Measurements from ENCODE around the gene ATP10A. TPM values are rescaled to one million over a fixed set of nuclear protein-coding genes. Genes with fewer than 3 reads are reported as not detected.
"Not testable (repeated sequence)": the region's sequence is repeated elsewhere in the genome, so short reads cannot be mapped to it uniquely, and the experiment has no call there.

ATP10A gene
- total RNA-seq, 2 donors from 2014 or later, result 15.5 to 15.8 TPM

GRCh38 chr15:25763954-25764353, 99.2 kb downstream of the ATP10A start:
- no peaks in the 10 kb centered on the region for H3K9me3 Mint-ChIP-seq
- peaks cover 9% of the 10 kb centered on the region for H3K4me1 Mint-ChIP-seq
- no peaks in the 10 kb centered on the region for H3K27me3 Mint-ChIP-seq
- H3K27ac Mint-ChIP-seq, result no peak overlapping the region
- ATAC-seq (replicated peaks), result no peak
- H3K36me3 Mint-ChIP-seq (ENCODE audit: low read depth), result peaks cover 35% of the 10 kb centered on the region
- H3K4me3 Mint-ChIP-seq, result no peak overlapping the region

- Mint-ChIP-seq H3K36me3 (ENCODE audit: low read depth) (peaks cover 39% of the 10 kb centered on the region), H3K9me3 (no peaks in the 10 kb centered on the region), H3K27ac (no peak overlapping the region), H3K27me3 (no peaks in the 10 kb centered on the region), H3K4me3 (no peak overlapping the region), H3K4me1 (peaks cover 9% of the 10 kb centered on the region)
- ATAC-seq (replicated peaks), result no peak
These were observed 99.8 kb downstream of the ATP10A start for GRCh38 chr15:25763331-25763751.

DNA sequence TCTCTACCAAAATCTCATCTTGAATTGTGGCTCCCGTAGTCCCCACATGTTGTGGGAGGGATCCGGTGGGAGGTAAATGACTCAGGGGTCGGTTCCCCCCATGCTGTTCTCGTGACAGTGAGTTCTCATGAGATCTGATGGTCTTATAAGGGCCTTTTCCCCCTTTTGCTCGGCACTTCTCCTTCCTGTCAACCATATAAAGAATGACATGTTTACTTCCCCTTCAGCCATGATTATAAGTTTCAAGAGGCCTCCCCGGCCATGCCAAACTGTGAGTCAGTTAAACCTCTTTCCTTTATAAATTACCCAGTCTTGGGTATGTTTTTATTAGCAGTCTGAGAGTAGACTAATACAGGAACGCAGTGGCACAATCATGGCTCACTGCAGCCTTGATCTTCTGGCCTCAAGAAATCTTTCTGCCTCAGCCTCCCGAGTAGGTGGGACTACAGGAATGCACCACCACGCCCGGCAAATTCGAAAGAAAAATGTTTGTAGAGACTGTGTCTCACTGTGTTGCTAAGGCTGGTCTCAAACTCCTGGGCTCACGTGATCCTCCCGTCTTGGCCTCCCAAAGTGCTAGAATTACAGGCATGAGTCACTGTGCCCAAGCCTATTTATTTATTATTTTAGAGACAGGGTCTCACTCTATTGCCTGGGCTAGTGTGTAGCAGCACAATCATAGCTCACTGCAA, 101.0 kb downstream of the ATP10A start:
- ATAC-seq (replicated peaks), result peak; percentile 46

GRCh38 chr15:25759421-25759820, 103.7 kb downstream of the ATP10A start:
- peaks cover 9% of the 10 kb centered on the region for H3K4me1 Mint-ChIP-seq
- H3K36me3 Mint-ChIP-seq (ENCODE audit: low read depth), result peaks cover 33% of the 10 kb centered on the region
- H3K27me3 Mint-ChIP-seq, result no peaks in the 10 kb centered on the region
- H3K27ac Mint-ChIP-seq, result no peak overlapping the region
- no peaks in the 10 kb centered on the region for H3K9me3 Mint-ChIP-seq
- no peak overlapping the region for H3K4me3 Mint-ChIP-seq
- no peak for ATAC-seq (replicated peaks)

More for the DNA sequence above, 101.0 kb downstream of the ATP10A start:
- H3K9me3 Mint-ChIP-seq, result no peaks in the 10 kb centered on the region
- peaks cover 39% of the 10 kb centered on the region for H3K36me3 Mint-ChIP-seq (ENCODE audit: low read depth)
- H3K27ac Mint-ChIP-seq, result no peak overlapping the region
- no peak overlapping the region for H3K4me3 Mint-ChIP-seq
- H3K27me3 Mint-ChIP-seq, result no peaks in the 10 kb centered on the region
- peaks cover 9% of the 10 kb centered on the region for H3K4me1 Mint-ChIP-seq

DNA sequence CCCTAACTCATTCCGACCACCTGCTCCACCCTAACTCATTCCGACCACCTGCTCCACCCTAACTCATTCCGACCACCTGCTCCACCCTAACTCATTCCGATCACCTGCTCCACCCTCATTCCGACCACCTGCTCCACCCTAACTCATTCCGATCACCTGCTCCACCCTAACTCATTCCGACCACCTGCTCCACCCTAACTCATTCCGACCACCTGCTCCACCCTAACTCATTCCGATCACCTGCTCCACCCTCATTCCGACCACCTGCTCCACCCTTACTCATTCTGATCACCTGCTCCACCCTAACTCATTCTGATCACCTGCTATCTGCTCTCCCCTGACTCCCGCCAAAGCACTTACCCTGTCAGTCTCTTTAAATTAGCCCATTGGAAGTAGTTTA, 104.5 kb downstream of the ATP10A start:
- not testable (repeated sequence) for ATAC-seq (replicated peaks); H3K27me3 Mint-ChIP-seq; H3K9me3 Mint-ChIP-seq; H3K4me3 Mint-ChIP-seq; H3K27ac Mint-ChIP-seq; H3K4me1 Mint-ChIP-seq
- H3K36me3 Mint-ChIP-seq (ENCODE audit: low read depth), result peaks cover 33% of the 10 kb centered on the region

- H3K4me3 Mint-ChIP-seq, result no peak overlapping the region
- H3K27ac Mint-ChIP-seq, result peak overlapping the region; percentile 5
- H3K4me1 Mint-ChIP-seq, result peaks cover 15% of the 10 kb centered on the region
- ATAC-seq (replicated peaks), result no peak
- H3K36me3 Mint-ChIP-seq (ENCODE audit: low read depth), result no peaks in the 10 kb centered on the region
- H3K27me3 Mint-ChIP-seq, result no peaks in the 10 kb centered on the region
- no peaks in the 10 kb centered on the region for H3K9me3 Mint-ChIP-seq
These were observed 119.4 kb downstream of the ATP10A start for GRCh38 chr15:25743548-25744275.

- no peaks in the 10 kb centered on the region for H3K36me3 Mint-ChIP-seq (ENCODE audit: low read depth)
- no peaks in the 10 kb centered on the region for H3K27me3 Mint-ChIP-seq
- ATAC-seq (replicated peaks), result no peak
- H3K27ac Mint-ChIP-seq, result no peak overlapping the region
- H3K9me3 Mint-ChIP-seq, result no peaks in the 10 kb centered on the region
- H3K4me1 Mint-ChIP-seq, result peaks cover 15% of the 10 kb centered on the region
- no peak overlapping the region for H3K4me3 Mint-ChIP-seq
These were observed 120.2 kb downstream of the ATP10A start for GRCh38 chr15:25742776-25743547.

- Mint-ChIP-seq H3K9me3 (no peaks in the 10 kb centered on the region), H3K27ac (no peak overlapping the region), H3K4me3 (no peak overlapping the region), H3K27me3 (no peaks in the 10 kb centered on the region), H3K36me3 (ENCODE audit: low read depth) (no peaks in the 10 kb centered on the region), H3K4me1 (peaks cover 15% of the 10 kb centered on the region)
- no peak for ATAC-seq (replicated peaks)
These were observed 120.9 kb downstream of the ATP10A start for GRCh38 chr15:25742041-25742730.

DNA sequence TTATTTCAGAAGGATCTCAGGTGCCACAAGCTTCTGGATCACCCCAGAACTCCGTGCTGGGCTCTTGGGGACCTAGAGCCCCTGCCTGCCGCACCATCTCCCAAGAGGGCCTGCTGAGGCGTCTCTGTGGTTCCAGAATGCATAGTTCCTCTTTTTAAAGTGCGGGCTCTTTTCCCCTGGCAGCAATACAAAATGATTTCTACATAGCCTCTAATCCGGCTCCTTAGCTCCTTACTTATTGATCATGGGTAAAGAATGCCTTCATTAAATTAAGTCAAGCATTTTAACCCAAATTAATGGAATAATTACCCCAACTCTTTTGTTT, 121.9 kb downstream of the ATP10A start:
- no peak for ATAC-seq (replicated peaks)
- peaks cover 15% of the 10 kb centered on the region for H3K4me1 Mint-ChIP-seq
- peaks cover 5% of the 10 kb centered on the region for H3K36me3 Mint-ChIP-seq (ENCODE audit: low read depth)
- H3K27me3 Mint-ChIP-seq, result no peaks in the 10 kb centered on the region
- H3K27ac Mint-ChIP-seq, result peak overlapping the region; percentile 6
- H3K4me3 Mint-ChIP-seq, result no peak overlapping the region
- H3K9me3 Mint-ChIP-seq, result no peaks in the 10 kb centered on the region

GRCh38 chr15:25740383-25741255, 122.5 kb downstream of the ATP10A start:
- Mint-ChIP-seq H3K27me3 (no peaks in the 10 kb centered on the region), H3K27ac (peak overlapping the region; percentile 6), H3K36me3 (ENCODE audit: low read depth) (peaks cover 7% of the 10 kb centered on the region), H3K9me3 (no peaks in the 10 kb centered on the region), H3K4me1 (peaks cover 14% of the 10 kb centered on the region), H3K4me3 (no peak overlapping the region)
- ATAC-seq (replicated peaks), result no peak

- peaks cover 14% of the 10 kb centered on the region for H3K36me3 Mint-ChIP-seq (ENCODE audit: low read depth)
- H3K27me3 Mint-ChIP-seq, result no peaks in the 10 kb centered on the region
- peaks cover 8% of the 10 kb centered on the region for H3K4me1 Mint-ChIP-seq
- no peak overlapping the region for H3K4me3 Mint-ChIP-seq
- peak; percentile 83 for ATAC-seq (replicated peaks)
- no peak overlapping the region for H3K27ac Mint-ChIP-seq
- no peaks in the 10 kb centered on the region for H3K9me3 Mint-ChIP-seq
These were observed 123.4 kb downstream of the ATP10A start for GRCh38 chr15:25739687-25740121.

- Mint-ChIP-seq H3K36me3 (ENCODE audit: low read depth) (peaks cover 17% of the 10 kb centered on the region), H3K9me3 (no peaks in the 10 kb centered on the region), H3K27ac (no peak overlapping the region), H3K4me1 (peaks cover 3% of the 10 kb centered on the region), H3K27me3 (no peaks in the 10 kb centered on the region), H3K4me3 (no peak overlapping the region)
- no peak for ATAC-seq (replicated peaks)
These were observed 124.8 kb downstream of the ATP10A start for GRCh38 chr15:25738171-25738965.

- H3K4me1 Mint-ChIP-seq, result peaks cover 3% of the 10 kb centered on the region
- peaks cover 19% of the 10 kb centered on the region for H3K36me3 Mint-ChIP-seq (ENCODE audit: low read depth)
- no peaks in the 10 kb centered on the region for H3K27me3 Mint-ChIP-seq
- H3K4me3 Mint-ChIP-seq, result no peak overlapping the region
- H3K9me3 Mint-ChIP-seq, result no peaks in the 10 kb centered on the region
- H3K27ac Mint-ChIP-seq, result no peak overlapping the region
- ATAC-seq (replicated peaks), result no peak
These were observed 125.9 kb downstream of the ATP10A start for GRCh38 chr15:25737218-25737643.
